ENCODE measurements around the gene RASGRP2.
A peak's percentile ranks its signal among the peaks of the same experiment; 100 is the strongest.

RASGRP2 gene

GRCh38 chr11:64697663-64698375 is 46.1 kb downstream of the RASGRP2 start:
- DNase-seq (ENCODE audit: low read depth in 1 of 2, low spot score in 1 of 2), result no peak
- no peak for TF ChIP-seq JUND (IDR thresholded peaks at IDR 0.05; ENCODE audit: low read depth)
- in situ Hi-C loops (cut with HindIII; ENCODE audit: low pct_unique_long_range_greater_than_20kb, low sequenced_read_pairs), result no loop called here

GRCh38 chr11:64696045-64696444 is 47.9 kb downstream of the RASGRP2 start:
- in situ Hi-C loops (cut with HindIII; ENCODE audit: low pct_unique_long_range_greater_than_20kb, low sequenced_read_pairs), result no loop called here
- no peak for DNase-seq (ENCODE audit: low read depth in 1 of 2, low spot score in 1 of 2)
- no peak for TF ChIP-seq JUND (IDR thresholded peaks at IDR 0.05; ENCODE audit: low read depth)

- no peak for DNase-seq (ENCODE audit: low read depth in 1 of 2, low spot score in 1 of 2)
- in situ Hi-C loops (cut with HindIII; ENCODE audit: low pct_unique_long_range_greater_than_20kb, low sequenced_read_pairs), result no loop called here
- no peak for TF ChIP-seq JUND (IDR thresholded peaks at IDR 0.05; ENCODE audit: low read depth)
These were observed 48.4 kb downstream of the RASGRP2 start for GRCh38 chr11:64695548-64695947.

- TF ChIP-seq JUND (IDR thresholded peaks at IDR 0.05; ENCODE audit: low read depth), result no peak
- DNase-seq (ENCODE audit: low read depth in 1 of 2, low spot score in 1 of 2), result no peak
- in situ Hi-C loops (cut with HindIII; ENCODE audit: low pct_unique_long_range_greater_than_20kb, low sequenced_read_pairs), result no loop called here
These were observed 49.0 kb downstream of the RASGRP2 start for GRCh38 chr11:64694821-64695365.

- no peak for DNase-seq (ENCODE audit: low read depth in 1 of 2, low spot score in 1 of 2)
- TF ChIP-seq JUND (IDR thresholded peaks at IDR 0.05; ENCODE audit: low read depth), result no peak
- in situ Hi-C loops (cut with HindIII; ENCODE audit: low pct_unique_long_range_greater_than_20kb, low sequenced_read_pairs), result no loop called here
These were observed 49.8 kb downstream of the RASGRP2 start for GRCh38 chr11:64694026-64694755.

GRCh38 chr11:64692764-64693331 is 51.1 kb downstream of the RASGRP2 start:
- TF ChIP-seq JUND (IDR thresholded peaks at IDR 0.05; ENCODE audit: low read depth), result no peak
- in situ Hi-C loops (cut with HindIII; ENCODE audit: low pct_unique_long_range_greater_than_20kb, low sequenced_read_pairs), result no loop called here
- DNase-seq (ENCODE audit: low read depth in 1 of 2, low spot score in 1 of 2), result no peak

GRCh38 chr11:64691543-64691942 is 52.4 kb downstream of the RASGRP2 start:
- no peak for DNase-seq (ENCODE audit: low read depth in 1 of 2, low spot score in 1 of 2)
- no peak for TF ChIP-seq JUND (IDR thresholded peaks at IDR 0.05; ENCODE audit: low read depth)
- in situ Hi-C loops (cut with HindIII; ENCODE audit: low pct_unique_long_range_greater_than_20kb, low sequenced_read_pairs), result no loop called here

GRCh38 chr11:64690235-64690634 is 53.7 kb downstream of the RASGRP2 start:
- no peak for TF ChIP-seq JUND (IDR thresholded peaks at IDR 0.05; ENCODE audit: low read depth)
- in situ Hi-C loops (cut with HindIII; ENCODE audit: low pct_unique_long_range_greater_than_20kb, low sequenced_read_pairs), result no loop called here
- DNase-seq (ENCODE audit: low read depth in 1 of 2, low spot score in 1 of 2), result no peak

GRCh38 chr11:64688534-64688982 is 55.4 kb downstream of the RASGRP2 start:
- in situ Hi-C loops (cut with HindIII; ENCODE audit: low pct_unique_long_range_greater_than_20kb, low sequenced_read_pairs), result no loop called here
- peak; percentile 80 to 82 for DNase-seq (ENCODE audit: low read depth in 1 of 2, low spot score in 1 of 2)
- TF ChIP-seq JUND (IDR thresholded peaks at IDR 0.05; ENCODE audit: low read depth), result no peak

GRCh38 chr11:64687643-64688533 is 56.1 kb downstream of the RASGRP2 start:
- in situ Hi-C loops (cut with HindIII; ENCODE audit: low pct_unique_long_range_greater_than_20kb, low sequenced_read_pairs), result no loop called here
- TF ChIP-seq JUND (IDR thresholded peaks at IDR 0.05; ENCODE audit: low read depth), result no peak
- no peak for DNase-seq (ENCODE audit: low read depth in 1 of 2, low spot score in 1 of 2)

GRCh38 chr11:64687204-64687603 is 56.7 kb downstream of the RASGRP2 start:
- in situ Hi-C loops (cut with HindIII; ENCODE audit: low pct_unique_long_range_greater_than_20kb, low sequenced_read_pairs), result no loop called here
- DNase-seq (ENCODE audit: low read depth in 1 of 2, low spot score in 1 of 2), result no peak
- no peak for TF ChIP-seq JUND (IDR thresholded peaks at IDR 0.05; ENCODE audit: low read depth)
